Esophagus muscularis mucosa (tissue), 4 donors: ENCODE data around the gene GRK5. TPM values are rescaled to one million over a fixed set of nuclear protein-coding genes. Genes with fewer than 3 reads are reported as not detected.

Experiments
- DNase-seq: peaks from one replicate; pipeline ENCODE4 v3.0.0-alpha.2; 2017; ENCODE audit errors: extremely low spot score
- H3K27ac ChIP-seq, 4 donors: fragments of 200-600 bp; sonication (generic); replicated peaks in 1 of 4; 1 replicate in 3 of 4; 2 replicates in 1 of 4; pipeline ENCODE4 v1.5.1; 2016 to 2019; ENCODE audit warnings: mild to moderate bottlenecking in 1 of 4
- H3K27me3 ChIP-seq, 4 donors: fragments of 200-600 bp; sonication (generic); one replicate each; pipeline versions ENCODE4 v1.5.1 to v1.6.0; 2016 to 2019
- H3K36me3 ChIP-seq, 4 donors: fragments of 200-600 bp; sonication (generic); one replicate each; pipeline ENCODE4 v1.5.1; 2016 to 2019
- H3K4me1 ChIP-seq, 4 donors: fragments of 200-600 bp; sonication (generic); one replicate each; pipeline ENCODE4 v1.5.1; 2016 to 2019
- H3K4me3 ChIP-seq, 4 donors: fragments of 200-600 bp; sonication (generic); 1 replicate in 2 of 4; 2 replicates in 2 of 4; pipeline ENCODE4 v1.5.1; 2016 to 2019; ENCODE audit warnings: mild to moderate bottlenecking in 4 of 4, moderate library complexity in 1 of 4
- H3K9me3 ChIP-seq, 4 donors: fragments of 200-600 bp; sonication (generic); 1 replicate in 3 of 4; 2 replicates in 1 of 4; pipeline ENCODE4 v1.5.1; 2016 to 2019
- CTCF ChIP-seq, 3 experiments: fragments of 200-600 bp in 2 of 3; fragments of 450-650 bp in 1 of 3; sonication (generic) in 2 of 3; IDR thresholded peaks; one replicate each; pipeline ENCODE4 v1.5.1; 2017 to 2019; ENCODE audit warnings: antibody characterized with exemption in 3 of 3, mild to moderate bottlenecking in 2 of 3, moderate library complexity in 1 of 3
- EP300 ChIP-seq: sonication (generic); formaldehyde crosslinking; IDR thresholded peaks from one replicate; pipeline ENCODE4 v1.6.1; 2017; ENCODE audit warnings: antibody characterized with exemption
- POLR2A ChIP-seq: fragments of 450-650 bp; IDR thresholded peaks from one replicate; pipeline ENCODE4 v1.6.1; 2017; ENCODE audit warnings: antibody characterized with exemption, moderate library complexity, mild to moderate bottlenecking, low read depth
- POLR2AphosphoS5 ChIP-seq, 2 donors: sonication (generic); formaldehyde crosslinking; IDR thresholded peaks; one replicate each; pipeline ENCODE4 v1.6.1; 2017; ENCODE audit warnings: antibody characterized with exemption in 2 of 2
- WGBS: methylation state at CpG from one replicate; pipeline ENCODE4 v1.1.5; 2018; 5-methylcytosine and 5-hydroxymethylcytosine counted together
- intact Hi-C: fragments of 100-400 bp; cut with DNase I; formaldehyde crosslinking; loops from one replicate; pipeline ENCODE4 v1.15.1; 2023
- total RNA-seq, 4 donors: library from RNA; depleted of rRNA; stranded (reverse); fragments of >200 nt; gene quantifications; one replicate each; pipeline versions ENCODE4 v1.1.0 to v1.2.1, GENCODE V29; 2016

GRK5 gene
- total RNA-seq, 4 donors from 2014 or later, result 39.6 to 64.4 (median 50.7) TPM

GRCh38 chr10:119183664-119184412, 23.5 kb upstream of the GRK5 start:
- DNase-seq, result no peak
- Histone ChIP-seq H3K27ac (no peak overlapping the region), H3K4me3 (no peak overlapping the region), H3K36me3 (no peaks in the 10 kb centered on the region), H3K9me3 (no peaks in the 10 kb centered on the region), H3K27me3 (no peaks in the 10 kb centered on the region), H3K4me1 (peaks cover 6 to 8% (median 6%) of the 10 kb centered on the region in 4 donors)
- intact Hi-C loops, result no loop called here
- TF ChIP-seq POLR2AphosphoS5 (IDR thresholded peaks at IDR 0.05), result no peak
- TF ChIP-seq POLR2A, result no peak
- TF ChIP-seq CTCF (IDR thresholded peaks at IDR 0.05), result no peak
- TF ChIP-seq EP300, result no peak
- WGBS, result 72% methylated on average over 9 of the region's 9 CpGs

- H3K27me3 ChIP-seq, result no peaks in the 10 kb centered on the region
- H3K9me3 ChIP-seq, result no peaks in the 10 kb centered on the region
- DNase-seq, result no peak
- WGBS, result 88% methylated on average over 2 of the region's 3 CpGs
- no peak overlapping the region for H3K27ac ChIP-seq
- H3K4me3 ChIP-seq, result no peak overlapping the region
- TF ChIP-seq EP300 (no peak), CTCF (IDR thresholded peaks at IDR 0.05) (no peak), POLR2A (no peak)
- no peaks in the 10 kb centered on the region for H3K36me3 ChIP-seq
- H3K4me1 ChIP-seq, result peaks cover 0 to 5% (median 0%) of the 10 kb centered on the region in 4 donors
- intact Hi-C loops, result no loop called here
These were observed 17.5 kb upstream of the GRK5 start for GRCh38 chr10:119189811-119190282.

- H3K36me3 ChIP-seq, result no peaks in the 10 kb centered on the region
- no peaks in the 10 kb centered on the region for H3K27me3 ChIP-seq
- 87% methylated on average over 4 of the region's 4 CpGs for WGBS
- H3K9me3 ChIP-seq, result no peaks in the 10 kb centered on the region
- H3K4me1 ChIP-seq, result peaks cover 0 to 5% (median 0%) of the 10 kb centered on the region in 4 donors
- no peak overlapping the region for H3K4me3 ChIP-seq
- TF ChIP-seq EP300 (no peak), POLR2A (no peak), POLR2AphosphoS5 (IDR thresholded peaks at IDR 0.05) (no peak), CTCF (IDR thresholded peaks at IDR 0.05) (no peak)
- no peak overlapping the region for H3K27ac ChIP-seq
- no peak for DNase-seq
- intact Hi-C loops, result no loop called here
These were observed 17.0 kb upstream of the GRK5 start for GRCh38 chr10:119190353-119190752.

GRCh38 chr10:119190954-119191785, 16.2 kb upstream of the GRK5 start:
- Histone ChIP-seq H3K27ac (no peak overlapping the region), H3K9me3 (no peaks in the 10 kb centered on the region), H3K4me3 (no peak overlapping the region), H3K4me1 (peaks cover 0 to 5% (median 0%) of the 10 kb centered on the region in 4 donors), H3K27me3 (no peaks in the 10 kb centered on the region), H3K36me3 (no peaks in the 10 kb centered on the region)
- DNase-seq, result no peak
- WGBS, result 66% methylated on average over 5 of the region's 5 CpGs
- intact Hi-C loops, result no loop called here
- TF ChIP-seq POLR2A (no peak), EP300 (no peak), POLR2AphosphoS5 (IDR thresholded peaks at IDR 0.05) (no peak), CTCF (IDR thresholded peaks at IDR 0.05) (no peak)
